Hepatic stellate cell (primary cell): ENCODE results near the gene MBNL2.

Experiments used
- DNase-seq: peaks from one replicate; pipeline ENCODE4 v3.0.0; 2011; ENCODE audit warnings: low spot score

Gene MBNL2

GRCh38 chr13:97301382-97302095 is 79.4 kb downstream of the MBNL2 start:
- DNase-seq = no peak

- no peak for DNase-seq
These were observed 80.5 kb downstream of the MBNL2 start for GRCh38 chr13:97302611-97303010.

GRCh38 chr13:97306106-97306505 is 84.0 kb downstream of the MBNL2 start:
- no peak for DNase-seq

GRCh38 chr13:97306645-97307044 is 84.5 kb downstream of the MBNL2 start:
- no peak for DNase-seq

GRCh38 chr13:97307118-97307881 is 85.2 kb downstream of the MBNL2 start:
- no peak for DNase-seq

- no peak for DNase-seq
These were observed 85.9 kb downstream of the MBNL2 start for GRCh38 chr13:97307882-97308624.

- no peak for DNase-seq
These were observed 86.7 kb downstream of the MBNL2 start for GRCh38 chr13:97308735-97309429.

GRCh38 chr13:97310809-97311436 is 88.8 kb downstream of the MBNL2 start:
- DNase-seq = no peak

GRCh38 chr13:97311956-97312355 is 89.8 kb downstream of the MBNL2 start:
- no peak for DNase-seq

GRCh38 chr13:97313551-97314260 is 91.6 kb downstream of the MBNL2 start:
- DNase-seq = no peak

GRCh38 chr13:97316390-97316789 is 94.3 kb downstream of the MBNL2 start:
- no peak for DNase-seq

- no peak for DNase-seq
These were observed 95.8 kb downstream of the MBNL2 start for GRCh38 chr13:97317933-97318332.

GRCh38 chr13:97318532-97318931 is 96.4 kb downstream of the MBNL2 start:
- no peak for DNase-seq

- DNase-seq = no peak
These were observed 97.1 kb downstream of the MBNL2 start for GRCh38 chr13:97319113-97319720.

- no peak for DNase-seq
These were observed 99.0 kb downstream of the MBNL2 start for GRCh38 chr13:97321101-97321500.

- DNase-seq = no peak
These were observed 99.6 kb downstream of the MBNL2 start for GRCh38 chr13:97321616-97322321.

- DNase-seq = no peak
These were observed 100.7 kb downstream of the MBNL2 start for GRCh38 chr13:97322740-97323342.

GRCh38 chr13:97324115-97324514 is 102.0 kb downstream of the MBNL2 start:
- DNase-seq = no peak

GRCh38 chr13:97325738-97326137 is 103.6 kb downstream of the MBNL2 start:
- no peak for DNase-seq

- no peak for DNase-seq
These were observed 105.0 kb downstream of the MBNL2 start for GRCh38 chr13:97327086-97327485.
